ENCODE data around the gene PGBD1. TPM values are rescaled to one million over a fixed set of nuclear protein-coding genes. Genes with fewer than 3 reads are reported as not detected.

Gene PGBD1
- total and polyA plus RNA-seq, 2 of the 13 experiments (the other 11 are each of a cell fraction or from before 2014, with no cell fraction given) = 3.6 to 6.9 TPM

DNA sequence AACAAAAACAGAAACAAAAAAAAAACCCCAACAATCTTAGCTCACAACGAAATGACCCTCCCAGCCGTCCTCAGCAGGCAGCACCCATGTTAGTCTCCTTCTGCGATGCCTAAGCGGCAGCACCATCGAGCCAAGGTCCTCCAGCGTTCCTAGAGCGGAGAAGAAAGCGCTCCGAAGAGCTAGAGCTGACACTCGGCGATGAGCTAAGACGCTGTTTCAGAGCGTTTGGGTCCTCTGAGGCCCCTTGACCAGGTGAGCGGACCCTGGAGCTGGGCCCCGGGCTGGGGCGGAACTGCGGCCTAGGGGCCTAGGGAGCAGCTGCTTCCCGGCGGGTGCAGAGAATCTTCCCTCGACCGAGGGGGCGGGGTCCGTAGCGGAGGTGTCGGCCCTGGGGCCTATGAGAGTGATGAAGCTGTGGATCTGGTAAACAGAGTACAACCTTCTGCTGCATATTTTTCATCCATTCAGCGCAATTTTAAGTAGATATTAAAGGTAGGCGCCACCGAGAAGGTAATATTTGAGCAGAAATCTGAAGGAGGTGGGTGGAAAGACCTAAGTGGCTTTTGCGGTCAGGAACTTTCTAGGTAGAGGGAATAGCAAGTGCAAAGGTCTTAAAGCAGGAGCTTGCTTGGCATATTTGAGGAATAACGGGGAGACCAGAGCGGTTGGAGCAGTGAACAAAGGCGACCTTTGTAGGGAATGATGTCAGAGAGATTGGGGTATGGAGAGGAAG, 14.2 kb upstream of the PGBD1 start, which contains the start of gene ZSCAN26 (continued):
- TF ChIP-seq, protein P1, sequence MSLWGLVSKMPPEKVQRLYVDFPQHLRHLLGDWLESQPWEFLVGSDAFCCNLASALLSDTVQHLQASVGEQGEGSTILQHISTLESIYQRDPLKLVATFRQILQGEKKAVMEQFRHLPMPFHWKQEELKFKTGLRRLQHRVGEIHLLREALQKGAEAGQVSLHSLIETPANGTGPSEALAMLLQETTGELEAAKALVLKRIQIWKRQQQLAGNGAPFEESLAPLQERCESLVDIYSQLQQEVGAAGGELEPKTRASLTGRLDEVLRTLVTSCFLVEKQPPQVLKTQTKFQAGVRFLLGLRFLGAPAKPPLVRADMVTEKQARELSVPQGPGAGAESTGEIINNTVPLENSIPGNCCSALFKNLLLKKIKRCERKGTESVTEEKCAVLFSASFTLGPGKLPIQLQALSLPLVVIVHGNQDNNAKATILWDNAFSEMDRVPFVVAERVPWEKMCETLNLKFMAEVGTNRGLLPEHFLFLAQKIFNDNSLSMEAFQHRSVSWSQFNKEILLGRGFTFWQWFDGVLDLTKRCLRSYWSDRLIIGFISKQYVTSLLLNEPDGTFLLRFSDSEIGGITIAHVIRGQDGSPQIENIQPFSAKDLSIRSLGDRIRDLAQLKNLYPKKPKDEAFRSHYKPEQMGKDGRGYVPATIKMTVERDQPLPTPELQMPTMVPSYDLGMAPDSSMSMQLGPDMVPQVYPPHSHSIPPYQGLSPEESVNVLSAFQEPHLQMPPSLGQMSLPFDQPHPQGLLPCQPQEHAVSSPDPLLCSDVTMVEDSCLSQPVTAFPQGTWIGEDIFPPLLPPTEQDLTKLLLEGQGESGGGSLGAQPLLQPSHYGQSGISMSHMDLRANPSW (CRISPR knock-in tag; IDR thresholded peaks at IDR 0.05; ENCODE audit: borderline replicate concordance) = no peak
- TF ChIP-seq, protein P2, sequence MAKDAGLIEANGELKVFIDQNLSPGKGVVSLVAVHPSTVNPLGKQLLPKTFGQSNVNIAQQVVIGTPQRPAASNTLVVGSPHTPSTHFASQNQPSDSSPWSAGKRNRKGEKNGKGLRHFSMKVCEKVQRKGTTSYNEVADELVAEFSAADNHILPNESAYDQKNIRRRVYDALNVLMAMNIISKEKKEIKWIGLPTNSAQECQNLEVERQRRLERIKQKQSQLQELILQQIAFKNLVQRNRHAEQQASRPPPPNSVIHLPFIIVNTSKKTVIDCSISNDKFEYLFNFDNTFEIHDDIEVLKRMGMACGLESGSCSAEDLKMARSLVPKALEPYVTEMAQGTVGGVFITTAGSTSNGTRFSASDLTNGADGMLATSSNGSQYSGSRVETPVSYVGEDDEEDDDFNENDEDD (CRISPR knock-in tag; IDR thresholded peaks at IDR 0.05; ENCODE audit: borderline replicate concordance) = peak; percentile 49; the same call in 1 of the 2 replicates
- peak; percentile 57; the same call in 1 of the 2 replicates for TF ChIP-seq TP53 (CRISPR knock-in tag; conservative IDR thresholded peaks at IDR 0.05)
- no peak for TF ChIP-seq ZNF570 (CRISPR knock-in tag; IDR thresholded peaks at IDR 0.05; ENCODE audit: borderline replicate concordance)
- TF ChIP-seq, protein P3, sequence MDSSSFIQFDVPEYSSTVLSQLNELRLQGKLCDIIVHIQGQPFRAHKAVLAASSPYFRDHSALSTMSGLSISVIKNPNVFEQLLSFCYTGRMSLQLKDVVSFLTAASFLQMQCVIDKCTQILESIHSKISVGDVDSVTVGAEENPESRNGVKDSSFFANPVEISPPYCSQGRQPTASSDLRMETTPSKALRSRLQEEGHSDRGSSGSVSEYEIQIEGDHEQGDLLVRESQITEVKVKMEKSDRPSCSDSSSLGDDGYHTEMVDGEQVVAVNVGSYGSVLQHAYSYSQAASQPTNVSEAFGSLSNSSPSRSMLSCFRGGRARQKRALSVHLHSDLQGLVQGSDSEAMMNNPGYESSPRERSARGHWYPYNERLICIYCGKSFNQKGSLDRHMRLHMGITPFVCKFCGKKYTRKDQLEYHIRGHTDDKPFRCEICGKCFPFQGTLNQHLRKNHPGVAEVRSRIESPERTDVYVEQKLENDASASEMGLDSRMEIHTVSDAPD (CRISPR knock-in tag; IDR thresholded peaks at IDR 0.05) = 0 out of 2 replicates have a peak, but pooled peaks have one; percentile 52
- TF ChIP-seq BRD4 (CRISPR knock-in tag; IDR thresholded peaks at IDR 0.05) = peak; percentile 93
- TF ChIP-seq MXD4 (CRISPR knock-in tag; IDR thresholded peaks at IDR 0.05) = peak; percentile 41; the same call in 1 of the 2 replicates
- TF ChIP-seq, protein P4, sequence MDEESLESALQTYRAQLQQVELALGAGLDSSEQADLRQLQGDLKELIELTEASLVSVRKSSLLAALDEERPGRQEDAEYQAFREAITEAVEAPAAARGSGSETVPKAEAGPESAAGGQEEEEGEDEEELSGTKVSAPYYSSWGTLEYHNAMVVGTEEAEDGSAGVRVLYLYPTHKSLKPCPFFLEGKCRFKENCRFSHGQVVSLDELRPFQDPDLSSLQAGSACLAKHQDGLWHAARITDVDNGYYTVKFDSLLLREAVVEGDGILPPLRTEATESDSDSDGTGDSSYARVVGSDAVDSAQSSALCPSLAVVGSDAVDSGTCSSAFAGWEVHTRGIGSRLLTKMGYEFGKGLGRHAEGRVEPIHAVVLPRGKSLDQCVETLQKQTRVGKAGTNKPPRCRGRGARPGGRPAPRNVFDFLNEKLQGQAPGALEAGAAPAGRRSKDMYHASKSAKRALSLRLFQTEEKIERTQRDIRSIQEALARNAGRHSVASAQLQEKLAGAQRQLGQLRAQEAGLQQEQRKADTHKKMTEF (CRISPR knock-in tag; IDR thresholded peaks at IDR 0.05) = peak; percentile 92; the same call in 1 of the 2 replicates
- no peak; the same call in 1 of the 2 replicates for TF ChIP-seq SNAI1 (CRISPR knock-in tag; IDR thresholded peaks at IDR 0.05; ENCODE audit: borderline replicate concordance)
- peak; percentile 3 to 44; a peak in 1 of 4 replicates for TF ChIP-seq EP300 (IDR thresholded peaks at IDR 0.05; ENCODE audit: low read depth in 2 of 2, low read length in 2 of 2)
- TF ChIP-seq EP300 (CRISPR knock-in tag; IDR thresholded peaks at IDR 0.05; ENCODE audit: borderline replicate concordance) = peak; percentile 62; the same call in 1 of the 2 replicates
- peak; percentile 92 for TF ChIP-seq ZNF292 (CRISPR knock-in tag; IDR thresholded peaks at IDR 0.05; ENCODE audit: borderline replicate concordance, low read depth)
- no peak for TF ChIP-seq CEBPB (IDR thresholded peaks at IDR 0.05; ENCODE audit: borderline replicate concordance, low read depth, low read length)
- TF ChIP-seq TEAD2 (CRISPR knock-in tag; IDR thresholded peaks at IDR 0.05) = no peak
- TF ChIP-seq, protein P5, sequence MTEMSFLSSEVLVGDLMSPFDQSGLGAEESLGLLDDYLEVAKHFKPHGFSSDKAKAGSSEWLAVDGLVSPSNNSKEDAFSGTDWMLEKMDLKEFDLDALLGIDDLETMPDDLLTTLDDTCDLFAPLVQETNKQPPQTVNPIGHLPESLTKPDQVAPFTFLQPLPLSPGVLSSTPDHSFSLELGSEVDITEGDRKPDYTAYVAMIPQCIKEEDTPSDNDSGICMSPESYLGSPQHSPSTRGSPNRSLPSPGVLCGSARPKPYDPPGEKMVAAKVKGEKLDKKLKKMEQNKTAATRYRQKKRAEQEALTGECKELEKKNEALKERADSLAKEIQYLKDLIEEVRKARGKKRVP (CRISPR knock-in tag; IDR thresholded peaks at IDR 0.05) = peak in 1 of 2 experiments; percentile 54; a peak in 1 of 4 replicates
- TF ChIP-seq, protein P6, sequence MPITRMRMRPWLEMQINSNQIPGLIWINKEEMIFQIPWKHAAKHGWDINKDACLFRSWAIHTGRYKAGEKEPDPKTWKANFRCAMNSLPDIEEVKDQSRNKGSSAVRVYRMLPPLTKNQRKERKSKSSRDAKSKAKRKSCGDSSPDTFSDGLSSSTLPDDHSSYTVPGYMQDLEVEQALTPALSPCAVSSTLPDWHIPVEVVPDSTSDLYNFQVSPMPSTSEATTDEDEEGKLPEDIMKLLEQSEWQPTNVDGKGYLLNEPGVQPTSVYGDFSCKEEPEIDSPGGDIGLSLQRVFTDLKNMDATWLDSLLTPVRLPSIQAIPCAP (CRISPR knock-in tag; IDR thresholded peaks at IDR 0.05; ENCODE audit: low read depth) = no peak
- TF ChIP-seq CENPT (CRISPR knock-in tag; IDR thresholded peaks at IDR 0.05; ENCODE audit: low read depth) = no peak
- peak; percentile 100 for TF ChIP-seq PHF8 (CRISPR knock-in tag; IDR thresholded peaks at IDR 0.05)
- no peak for TF ChIP-seq ZSCAN30 (CRISPR knock-in tag; IDR thresholded peaks at IDR 0.05)
- no peak for TF ChIP-seq SRSF4 (IDR thresholded peaks at IDR 0.05; ENCODE audit: low read depth, low read length, poor library complexity, severe bottlenecking)

Measured in HepG2 (cell line).